K562 (cell line): ENCODE data around the gene SHROOM3. TPM values are rescaled to one million over a fixed set of nuclear protein-coding genes. Genes with fewer than 3 reads are reported as not detected.

Experiments
- DPF2 ChIP-seq: fragments of 450-650 bp; IDR thresholded peaks from 2 replicates; pipeline ENCODE4 v1.6.1; 2016
- FIP1L1 ChIP-seq: fragments of 200-400 bp; formaldehyde crosslinking; IDR thresholded peaks from 2 replicates; pipeline ENCODE4 v1.6.1; 2018; ENCODE audit warnings: mild to moderate bottlenecking, low read depth, low read length; ENCODE audit not compliant: poor library complexity, severe bottlenecking
- FOSL1 ChIP-seq: fragments of 200-800 bp; sonication (Bioruptor generic); conservative IDR thresholded peaks from 2 replicates; pipeline ENCODE4 v1.6.1; 2016; ENCODE audit warnings: missing genetic modification characterization, missing compliant biosample characterization
- MCM5 ChIP-seq: fragments of 450-650 bp; IDR thresholded peaks from 2 replicates; pipeline ENCODE4 v1.6.1; 2016; ENCODE audit warnings: low read depth
- NFE2 ChIP-seq: IDR thresholded peaks from 2 replicates; pipeline ENCODE4 v1.6.1; 2014; ENCODE audit warnings: antibody characterized with exemption, low read depth
- NFYB ChIP-seq: IDR thresholded peaks from 2 replicates; pipeline ENCODE4 v1.6.1; 2011; ENCODE audit warnings: mild to moderate bottlenecking, moderate library complexity; ENCODE audit not compliant: insufficient read length; ENCODE audit errors: extremely low read depth
- REST ChIP-seq, 2 experiments: fragments of 450-650 bp; formaldehyde crosslinking in 1 of 2; IDR thresholded peaks; 2 replicates each; pipeline versions ENCODE4 v1.4.0 to v1.6.1; 2014 to 2020; ENCODE audit warnings: mild to moderate bottlenecking in 2 of 2, borderline replicate concordance in 1 of 2, low read depth in 1 of 2
- SNIP1 ChIP-seq: fragments of 450-650 bp; IDR thresholded peaks from 2 replicates; pipeline ENCODE4 v1.7.1; 2017; ENCODE audit warnings: low read depth, mild to moderate bottlenecking
- ZBTB7A ChIP-seq: IDR thresholded peaks from 2 replicates; pipeline ENCODE4 v1.6.1; 2011; ENCODE audit warnings: low read depth, mild to moderate bottlenecking, low read length, moderate library complexity, borderline replicate concordance; ENCODE audit not compliant: control insufficient read depth
- ZNF609 ChIP-seq: sonication (generic); formaldehyde crosslinking; IDR thresholded peaks from 2 replicates; pipeline ENCODE4 v1.8.1; 2023; ENCODE audit warnings: missing genetic modification reagents, mild to moderate bottlenecking, borderline replicate concordance
- polyA plus RNA-seq, 8 experiments: library from polyadenylated mRNA; depleted of rRNA in 4 of 8; stranded (reverse) in 5 of 8; unstranded in 3 of 8; fragments of >200 nt; fragmentation: Nextera tagmentation in 2 of 8; fragmentation: Illumina TruSeq in 1 of 8; extraction: Ambion mirVana in 2 of 8; extraction: Trizol in 1 of 8; gene quantifications; 2 replicates each; pipeline versions ENCODE4 v1.2.1 to v1.2.3, GENCODE V29; 2011 to 2014; ENCODE audit warnings: inconsistent platforms in 1 of 8, missing spikeins in 1 of 8
- total RNA-seq, 7 experiments: library from RNA; depleted of rRNA in 6 of 7; stranded (reverse); fragments of >200 nt in 6 of 7; fragmentation: Illumina TruSeq in 2 of 7; extraction: Trizol in 2 of 7; gene quantifications; 2 replicates each; pipeline versions ENCODE4 v1.2.1 to v1.2.3, GENCODE V29; 2011 to 2021; ENCODE audit warnings: low replicate concordance in 1 of 7
- TF ChIP-seq, protein P1 (sequence below): fragments of 250-450 bp; sonication (Bioruptor Pico); IDR thresholded peaks from 2 replicates; pipeline ENCODE4 v1.4.0; 2020; ENCODE audit warnings: mild to moderate bottlenecking, moderate library complexity
- TF ChIP-seq, protein P2 (sequence below): sonication (generic); formaldehyde crosslinking; IDR thresholded peaks from 2 replicates; pipeline ENCODE4 v1.8.1; 2022; ENCODE audit warnings: missing genetic modification reagents

Gene SHROOM3
- total and polyA plus RNA-seq, 9 of the 15 experiments (the other 6 are each of a cell fraction or from before 2014, with no cell fraction given): 0.01 to 0.07 TPM; not detected in 7

DNA sequence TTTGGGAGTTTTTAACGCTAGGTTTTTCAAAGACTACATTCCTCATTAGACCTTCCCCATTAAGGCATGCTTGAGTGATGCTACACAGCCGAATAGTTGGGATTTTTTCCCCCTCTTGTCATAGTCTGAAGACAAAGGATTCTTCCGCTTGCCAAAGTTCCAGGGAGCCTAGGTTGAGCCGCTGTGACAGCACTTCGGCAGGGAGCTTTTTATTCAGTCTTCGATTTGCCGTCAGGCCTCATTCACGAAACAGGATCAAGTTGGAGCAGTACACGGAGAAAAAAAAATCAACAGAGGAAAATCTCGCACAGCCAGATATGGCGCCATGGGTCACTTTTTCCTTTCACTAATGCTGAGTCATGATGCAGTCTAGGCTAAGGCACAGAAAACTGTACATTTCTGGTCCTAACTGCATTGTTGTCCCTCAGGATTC is 24.3 kb downstream of the SHROOM3 start (continued):
- 0 out of 2 replicates have a peak, but pooled peaks have one; percentile 12 for TF ChIP-seq REST (IDR thresholded peaks at IDR 0.05; ENCODE audit: borderline replicate concordance)
- no peak for TF ChIP-seq REST (CRISPR knock-in tag; IDR thresholded peaks at IDR 0.05; ENCODE audit: low read depth)
- TF ChIP-seq DPF2: peak; percentile 42; the same call in 1 of the 2 replicates
- TF ChIP-seq SNIP1: no peak
- no peak for TF ChIP-seq MCM5
- TF ChIP-seq FOSL1 (tag): peak; percentile 70
- peak; percentile 97 for TF ChIP-seq NFE2
- TF ChIP-seq ZBTB7A: no peak
- no peak for TF ChIP-seq FIP1L1
- TF ChIP-seq, protein P1, sequence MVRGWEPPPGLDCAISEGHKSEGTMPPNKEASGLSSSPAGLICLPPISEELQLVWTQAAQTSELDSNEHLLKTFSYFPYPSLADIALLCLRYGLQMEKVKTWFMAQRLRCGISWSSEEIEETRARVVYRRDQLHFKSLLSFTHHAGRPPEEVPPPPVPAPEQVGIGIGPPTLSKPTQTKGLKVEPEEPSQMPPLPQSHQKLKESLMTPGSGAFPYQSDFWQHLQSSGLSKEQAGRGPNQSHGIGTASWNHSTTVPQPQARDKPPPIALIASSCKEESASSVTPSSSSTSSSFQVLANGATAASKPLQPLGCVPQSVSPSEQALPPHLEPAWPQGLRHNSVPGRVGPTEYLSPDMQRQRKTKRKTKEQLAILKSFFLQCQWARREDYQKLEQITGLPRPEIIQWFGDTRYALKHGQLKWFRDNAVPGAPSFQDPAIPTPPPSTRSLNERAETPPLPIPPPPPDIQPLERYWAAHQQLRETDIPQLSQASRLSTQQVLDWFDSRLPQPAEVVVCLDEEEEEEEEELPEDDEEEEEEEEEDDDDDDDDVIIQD (CRISPR knock-in tag): no peak
- TF ChIP-seq NFYB: no peak
- TF ChIP-seq ZNF609 (CRISPR knock-in tag): no peak
- TF ChIP-seq, protein P2, sequence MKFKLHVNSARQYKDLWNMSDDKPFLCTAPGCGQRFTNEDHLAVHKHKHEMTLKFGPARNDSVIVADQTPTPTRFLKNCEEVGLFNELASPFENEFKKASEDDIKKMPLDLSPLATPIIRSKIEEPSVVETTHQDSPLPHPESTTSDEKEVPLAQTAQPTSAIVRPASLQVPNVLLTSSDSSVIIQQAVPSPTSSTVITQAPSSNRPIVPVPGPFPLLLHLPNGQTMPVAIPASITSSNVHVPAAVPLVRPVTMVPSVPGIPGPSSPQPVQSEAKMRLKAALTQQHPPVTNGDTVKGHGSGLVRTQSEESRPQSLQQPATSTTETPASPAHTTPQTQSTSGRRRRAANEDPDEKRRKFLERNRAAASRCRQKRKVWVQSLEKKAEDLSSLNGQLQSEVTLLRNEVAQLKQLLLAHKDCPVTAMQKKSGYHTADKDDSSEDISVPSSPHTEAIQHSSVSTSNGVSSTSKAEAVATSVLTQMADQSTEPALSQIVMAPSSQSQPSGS (CRISPR knock-in tag): no peak
